ENCODE data around the gene ARVCF.

ARVCF gene

GRCh38 chr22:19996694-19997384, 19.8 kb downstream of the ARVCF start:
- H3K36me3 Mint-ChIP-seq (ENCODE audit: low read depth), result no peaks in the 10 kb centered on the region
- TF ChIP-seq CTCF (IDR thresholded peaks at IDR 0.05; ENCODE audit: unreplicated experiment in 3 of 3), result no peak
- no peak overlapping the region for H3K4me3 Mint-ChIP-seq
- H3K27me3 Mint-ChIP-seq (ENCODE audit: low read depth), result peaks cover 9% of the 10 kb centered on the region
- H3K9me3 Mint-ChIP-seq, result no peaks in the 10 kb centered on the region
- H3K27ac Mint-ChIP-seq, result peak overlapping the region in 1 of 3 experiments; percentile 47
- H3K4me1 Mint-ChIP-seq, result peaks cover 53% of the 10 kb centered on the region

GRCh38 chr22:19995611-19996339, 20.8 kb downstream of the ARVCF start:
- H3K4me3 Mint-ChIP-seq, result no peak overlapping the region
- TF ChIP-seq CTCF (IDR thresholded peaks at IDR 0.05; ENCODE audit: unreplicated experiment in 3 of 3), result no peak
- peaks cover 47% of the 10 kb centered on the region for H3K4me1 Mint-ChIP-seq
- no peaks in the 10 kb centered on the region for H3K36me3 Mint-ChIP-seq (ENCODE audit: low read depth)
- peak overlapping the region in 1 of 3 experiments; percentile 47 for H3K27ac Mint-ChIP-seq
- H3K9me3 Mint-ChIP-seq, result no peaks in the 10 kb centered on the region
- H3K27me3 Mint-ChIP-seq (ENCODE audit: low read depth), result peaks cover 9% of the 10 kb centered on the region

GRCh38 chr22:19994851-19995610, 21.6 kb downstream of the ARVCF start:
- Mint-ChIP-seq H3K27me3 (ENCODE audit: low read depth) (peaks cover 9% of the 10 kb centered on the region), H3K36me3 (ENCODE audit: low read depth) (no peaks in the 10 kb centered on the region), H3K27ac (peak overlapping the region in 1 of 3 experiments; percentile 27), H3K4me3 (no peak overlapping the region), H3K9me3 (no peaks in the 10 kb centered on the region), H3K4me1 (peaks cover 39% of the 10 kb centered on the region)
- TF ChIP-seq CTCF (IDR thresholded peaks at IDR 0.05; ENCODE audit: unreplicated experiment in 3 of 3), result no peak

GRCh38 chr22:19993926-19994325, 22.7 kb downstream of the ARVCF start:
- Mint-ChIP-seq H3K27ac (no peak overlapping the region), H3K36me3 (ENCODE audit: low read depth) (no peaks in the 10 kb centered on the region), H3K4me1 (peaks cover 33% of the 10 kb centered on the region), H3K4me3 (no peak overlapping the region), H3K9me3 (no peaks in the 10 kb centered on the region), H3K27me3 (ENCODE audit: low read depth) (peaks cover 9% of the 10 kb centered on the region)
- TF ChIP-seq CTCF (IDR thresholded peaks at IDR 0.05; ENCODE audit: unreplicated experiment in 3 of 3), result no peak

GRCh38 chr22:19992921-19993355, 23.7 kb downstream of the ARVCF start:
- Mint-ChIP-seq H3K4me1 (peaks cover 27% of the 10 kb centered on the region), H3K36me3 (ENCODE audit: low read depth) (no peaks in the 10 kb centered on the region), H3K27me3 (ENCODE audit: low read depth) (peaks cover 9% of the 10 kb centered on the region), H3K4me3 (no peak overlapping the region), H3K27ac (no peak overlapping the region), H3K9me3 (no peaks in the 10 kb centered on the region)
- TF ChIP-seq CTCF (IDR thresholded peaks at IDR 0.05; ENCODE audit: unreplicated experiment in 3 of 3), result no peak

Data from nephron (organoid).